HG03095 (cell line): ENCODE data around the gene USP30.

ENCODE experiments used
- ATAC-seq: cut with Tn5 transposase; IDR thresholded peaks from one replicate; pipeline ENCODE4 v1.9.1; 2021; ENCODE audit warnings: moderate library complexity; ENCODE audit not compliant: unreplicated experiment

Gene USP30

DNA sequence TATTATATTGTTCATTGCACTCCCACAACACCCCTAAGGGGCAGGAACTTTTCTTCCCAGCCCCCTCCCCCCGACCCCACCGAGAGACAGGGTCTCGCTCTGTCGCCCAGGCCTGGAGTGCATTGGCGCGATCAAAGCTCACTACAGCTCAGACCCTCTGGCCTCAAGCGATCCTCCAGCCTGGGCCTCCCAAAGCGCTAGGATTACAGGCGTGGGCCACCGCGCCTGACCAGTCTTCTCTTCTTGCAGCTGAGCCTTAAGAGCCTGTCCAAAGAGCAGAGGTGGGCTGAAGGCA lies 44.7 kb downstream of the USP30 start:
- no peak for ATAC-seq

DNA sequence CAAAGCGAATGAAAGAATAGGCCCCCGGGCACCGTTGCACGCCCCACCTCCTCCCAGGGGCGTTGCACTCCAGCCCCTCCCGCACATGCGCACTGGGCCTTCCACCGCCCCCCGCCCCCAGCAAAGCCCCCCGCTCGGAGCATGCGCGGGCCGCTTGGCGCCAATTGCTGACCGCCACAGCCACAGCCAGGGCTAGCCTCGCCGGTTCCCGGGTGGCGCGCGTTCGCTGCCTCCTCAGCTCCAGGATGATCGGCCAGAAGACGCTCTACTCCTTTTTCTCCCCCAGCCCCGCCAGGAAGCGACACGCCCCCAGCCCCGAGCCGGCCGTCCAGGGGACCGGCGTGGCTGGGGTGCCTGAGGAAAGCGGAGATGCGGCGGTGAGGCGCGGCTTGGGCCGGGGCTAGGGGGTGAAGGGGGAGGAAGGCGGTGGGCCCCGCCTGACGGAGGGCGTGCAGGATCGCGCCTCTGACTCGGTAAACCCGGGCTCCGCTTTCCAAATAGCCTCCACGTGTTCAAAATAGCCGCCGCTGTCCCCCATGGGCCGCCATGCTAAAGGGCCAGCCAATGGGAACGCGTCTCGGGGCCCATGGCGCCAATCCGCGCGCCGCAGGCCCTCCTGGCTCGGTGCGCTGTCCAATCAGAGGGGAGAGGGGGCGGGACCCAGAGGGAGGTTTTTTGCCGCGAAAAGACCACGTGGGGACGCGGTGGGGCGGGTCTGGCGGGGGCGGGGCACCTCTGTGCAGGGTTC lies 45.2 kb downstream of the USP30 start, which contains the start of gene UNG:
UNG (plus strand) TSS at position 163 of the 748 bp plus-strand sequence; CDS start at position 246, 83 bp downstream.
- peak; percentile 85 for ATAC-seq

DNA sequence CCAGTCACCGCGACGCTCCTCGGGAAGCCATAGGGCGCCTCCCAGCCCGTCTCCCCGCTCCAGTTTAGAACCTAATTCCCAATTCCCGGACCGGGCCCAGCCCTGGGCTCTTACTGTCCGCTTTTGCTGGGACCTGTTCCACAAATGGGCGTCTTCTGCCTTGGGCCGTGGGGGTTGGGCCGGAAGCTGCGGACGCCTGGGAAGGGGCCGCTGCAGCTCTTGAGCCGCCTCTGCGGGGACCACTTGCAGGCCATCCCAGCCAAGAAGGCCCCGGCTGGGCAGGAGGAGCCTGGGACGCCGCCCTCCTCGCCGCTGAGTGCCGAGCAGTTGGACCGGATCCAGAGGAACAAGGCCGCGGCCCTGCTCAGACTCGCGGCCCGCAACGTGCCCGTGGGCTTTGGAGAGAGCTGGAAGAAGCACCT lies 45.8 kb downstream of the USP30 start:
- peak; percentile 21 for ATAC-seq

DNA sequence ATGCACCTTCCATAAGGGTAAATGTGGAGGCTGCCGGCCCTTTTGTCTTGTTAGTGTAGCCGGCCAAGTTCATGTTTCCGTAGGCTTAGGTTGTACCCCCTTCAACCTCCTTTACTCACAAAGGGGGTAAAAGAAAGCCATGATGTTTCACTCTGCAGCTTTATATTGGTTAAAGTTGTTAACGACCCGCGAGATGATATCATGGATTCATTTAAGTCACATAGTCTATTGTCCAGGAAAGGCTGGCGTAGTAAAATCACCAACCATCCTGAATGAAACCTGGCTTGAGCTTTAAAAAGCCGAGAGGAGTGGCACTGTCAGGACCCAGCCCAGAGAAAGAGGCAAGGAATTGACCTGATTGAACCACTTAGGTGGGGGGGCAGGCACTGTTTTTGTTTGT lies 46.3 kb downstream of the USP30 start:
- ATAC-seq = no peak

DNA sequence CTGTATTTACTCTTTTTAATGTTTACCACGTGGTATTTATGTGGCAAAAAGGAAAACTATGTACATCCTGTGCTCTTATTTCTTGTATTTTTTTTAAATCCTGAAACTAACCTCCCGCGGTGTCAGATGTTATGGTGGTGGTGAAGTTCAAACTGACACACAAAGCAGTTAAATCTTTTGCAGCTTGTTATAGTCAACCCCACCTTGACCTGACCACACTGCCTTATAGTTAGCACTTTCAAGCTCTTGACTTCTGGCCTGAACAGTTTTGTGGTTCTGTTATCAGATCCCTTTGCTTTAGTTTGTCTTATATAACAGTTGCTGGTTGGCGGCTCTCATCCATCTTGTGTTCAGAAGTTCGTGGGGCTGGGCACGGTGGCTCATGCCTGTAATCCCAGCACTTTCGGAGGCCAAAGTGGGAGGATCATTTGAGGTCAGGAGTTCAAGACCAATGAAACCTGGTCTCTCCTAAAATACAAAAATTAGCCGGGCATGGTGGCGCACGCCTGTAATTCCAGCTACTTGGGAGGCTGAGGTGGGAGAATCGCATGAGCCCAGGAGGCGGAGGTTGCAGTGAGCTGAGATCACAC lies 47.1 kb downstream of the USP30 start:
- ATAC-seq = no peak

DNA sequence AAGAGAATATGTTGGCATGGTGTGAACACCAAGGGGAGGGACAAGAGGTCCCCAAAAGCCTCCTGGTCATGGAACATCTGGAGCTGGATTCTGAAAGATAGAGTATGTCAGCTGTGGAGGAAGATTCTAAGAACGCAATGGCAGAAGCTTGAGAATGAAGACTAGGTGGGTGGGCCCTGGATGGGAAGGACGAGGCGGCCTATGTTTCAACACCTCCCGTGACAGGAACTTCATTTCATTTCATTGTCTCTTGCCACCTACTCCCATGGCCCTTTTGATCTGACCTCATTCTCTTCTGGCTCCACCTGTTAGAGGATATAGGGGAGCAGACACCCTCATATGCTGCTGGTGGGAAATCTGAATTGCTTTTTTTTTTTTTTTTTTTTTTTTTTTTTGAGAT lies 48.4 kb downstream of the USP30 start:
- no peak for ATAC-seq

DNA sequence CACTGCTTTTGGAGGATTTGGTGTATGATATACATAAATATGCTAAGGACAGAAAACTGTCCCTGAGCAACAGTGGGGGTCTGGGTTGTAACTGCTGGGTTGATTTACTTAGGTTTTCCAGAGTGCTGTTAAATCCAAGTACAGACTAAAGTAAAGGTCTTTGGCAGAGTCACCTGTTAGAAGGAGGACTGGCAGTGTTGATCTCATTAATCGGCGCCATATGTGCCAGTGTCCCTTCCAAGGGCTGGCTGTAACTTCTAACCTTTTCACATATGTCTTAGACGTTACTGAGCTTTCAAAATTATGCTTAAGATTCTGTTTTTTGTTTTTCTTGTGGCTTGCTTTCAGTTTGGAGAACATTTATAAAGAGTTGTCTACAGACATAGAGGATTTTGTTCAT lies 50.1 kb downstream of the USP30 start:
- ATAC-seq = no peak

DNA sequence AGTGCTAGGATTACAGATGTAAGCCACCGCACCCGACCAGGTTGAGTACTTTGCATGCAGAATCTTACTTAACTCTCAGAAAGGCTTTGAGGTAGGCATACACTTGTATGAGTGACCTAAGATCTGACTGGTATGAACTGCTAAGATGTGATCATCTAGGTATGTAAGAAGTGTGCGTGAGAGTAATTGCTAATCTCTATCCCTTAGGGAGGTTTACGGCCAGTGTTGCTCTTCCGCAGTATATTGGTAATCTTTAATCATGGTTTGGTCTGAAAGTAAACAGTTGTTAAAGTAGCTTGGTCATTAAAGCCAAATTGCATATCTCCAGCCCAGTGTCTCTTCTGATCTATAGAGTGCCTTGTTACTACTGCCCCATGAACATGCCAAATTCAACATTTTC lies 52.8 kb downstream of the USP30 start:
- ATAC-seq = no peak

DNA sequence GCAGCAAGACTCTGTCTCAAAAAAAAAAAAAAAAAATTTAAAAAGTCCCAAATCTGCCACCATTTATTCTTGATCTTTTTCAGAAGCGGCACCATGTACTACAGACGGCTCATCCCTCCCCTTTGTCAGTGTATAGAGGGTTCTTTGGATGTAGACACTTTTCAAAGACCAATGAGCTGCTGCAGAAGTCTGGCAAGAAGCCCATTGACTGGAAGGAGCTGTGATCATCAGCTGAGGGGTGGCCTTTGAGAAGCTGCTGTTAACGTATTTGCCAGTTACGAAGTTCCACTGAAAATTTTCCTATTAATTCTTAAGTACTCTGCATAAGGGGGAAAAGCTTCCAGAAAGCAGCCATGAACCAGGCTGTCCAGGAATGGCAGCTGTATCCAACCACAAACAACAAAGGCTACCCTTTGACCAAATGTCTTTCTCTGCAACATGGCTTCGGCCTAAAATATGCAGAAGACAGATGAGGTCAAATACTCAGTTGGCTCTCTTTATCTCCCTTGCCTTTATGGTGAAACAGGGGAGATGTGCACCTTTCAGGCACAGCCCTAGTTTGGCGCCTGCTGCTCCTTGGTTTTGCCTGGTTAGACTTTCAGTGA lies 57.5 kb downstream of the USP30 start:
- no peak for ATAC-seq

DNA sequence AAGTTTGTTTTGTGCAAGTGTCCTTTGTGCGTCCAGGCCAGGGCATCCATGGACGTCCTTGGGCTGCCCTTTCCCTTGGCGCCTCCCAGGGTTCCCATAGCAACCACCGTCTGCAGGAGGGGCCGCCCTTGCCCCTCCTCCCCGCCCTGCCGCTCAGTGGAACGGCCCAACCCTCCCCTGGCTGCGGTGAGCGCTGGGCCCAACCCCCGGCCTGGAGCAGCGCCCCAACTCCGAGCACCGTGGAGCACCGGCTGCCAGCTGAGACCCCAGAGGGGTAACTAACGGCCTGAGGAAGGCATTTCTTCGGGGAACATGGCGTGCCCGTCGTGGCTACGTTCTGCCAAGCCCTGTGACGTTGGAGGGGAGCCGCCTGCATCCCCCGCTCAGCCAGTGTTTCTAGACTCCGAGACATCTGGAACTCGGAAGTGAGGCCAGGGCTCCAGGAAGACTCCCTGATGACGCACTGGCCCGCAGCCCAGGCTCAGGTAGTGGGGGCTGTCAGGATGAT lies 58.7 kb downstream of the USP30 start:
- ATAC-seq = peak; percentile 47

DNA sequence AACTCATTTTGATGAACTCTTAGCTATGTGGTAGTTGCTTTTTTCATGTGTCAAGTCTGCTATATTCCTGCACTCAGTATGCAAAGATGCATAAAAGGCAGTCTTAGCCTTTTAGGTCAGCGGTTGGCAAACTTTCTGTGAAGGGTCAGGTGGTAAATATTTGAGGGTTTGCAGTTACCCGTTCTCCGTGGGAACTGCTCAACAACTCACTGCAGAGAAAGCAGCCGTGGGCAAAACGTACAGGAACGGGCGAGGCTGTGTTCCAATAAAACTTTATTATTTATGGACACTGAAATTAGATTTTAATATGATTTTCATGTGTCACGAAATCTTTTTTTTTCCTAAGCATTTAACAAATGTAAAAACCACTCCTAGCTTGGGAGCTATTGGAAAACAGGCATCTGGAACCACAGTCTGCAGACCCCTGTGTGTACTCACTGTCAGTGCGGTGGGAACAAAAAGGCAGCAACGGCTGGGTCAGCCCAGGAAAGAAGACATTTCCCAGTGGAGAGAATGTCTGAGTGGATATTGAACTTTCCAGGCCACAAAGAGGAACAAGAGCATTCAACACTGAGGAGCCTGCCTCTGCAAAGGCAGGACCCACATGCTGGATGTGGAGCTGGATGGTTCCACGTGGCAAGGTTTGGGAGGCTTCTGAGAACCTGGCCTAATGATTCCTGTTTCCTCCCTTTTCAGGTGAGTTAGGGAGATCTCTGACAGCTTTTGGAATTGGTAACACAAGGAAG lies 60.5 kb downstream of the USP30 start:
- no peak for ATAC-seq

DNA sequence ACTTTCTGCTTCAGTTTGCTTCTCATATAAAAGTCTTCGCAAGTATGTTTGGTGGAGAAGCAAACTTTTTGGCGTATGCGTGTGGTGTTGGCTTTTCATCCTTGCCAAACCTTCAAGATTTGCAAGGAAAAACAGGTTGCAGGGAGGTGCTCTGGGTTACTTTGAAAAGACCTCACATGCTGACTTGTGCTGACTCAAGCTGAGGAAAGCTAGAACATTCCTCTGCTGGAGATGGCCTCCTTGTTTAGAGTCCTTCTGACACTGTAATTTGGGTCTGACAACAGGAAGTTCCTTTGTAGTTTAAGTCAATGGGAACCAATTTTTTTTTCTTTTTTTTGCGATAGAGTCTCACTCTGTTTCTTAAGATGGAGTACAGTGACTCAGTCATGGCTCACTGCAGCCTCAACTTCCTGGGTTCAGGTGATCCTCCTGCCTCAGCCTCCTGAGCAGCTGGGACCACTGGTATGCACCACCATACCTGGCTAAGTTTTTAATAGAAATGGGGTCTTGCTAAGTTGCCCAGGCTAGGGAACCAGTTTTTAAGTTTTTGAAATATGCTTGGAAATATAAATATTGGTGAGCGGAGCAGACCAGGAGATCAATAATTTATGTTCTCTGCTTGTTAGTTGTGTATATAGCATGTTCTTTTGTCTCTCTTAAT lies 61.4 kb downstream of the USP30 start:
- ATAC-seq = no peak

DNA sequence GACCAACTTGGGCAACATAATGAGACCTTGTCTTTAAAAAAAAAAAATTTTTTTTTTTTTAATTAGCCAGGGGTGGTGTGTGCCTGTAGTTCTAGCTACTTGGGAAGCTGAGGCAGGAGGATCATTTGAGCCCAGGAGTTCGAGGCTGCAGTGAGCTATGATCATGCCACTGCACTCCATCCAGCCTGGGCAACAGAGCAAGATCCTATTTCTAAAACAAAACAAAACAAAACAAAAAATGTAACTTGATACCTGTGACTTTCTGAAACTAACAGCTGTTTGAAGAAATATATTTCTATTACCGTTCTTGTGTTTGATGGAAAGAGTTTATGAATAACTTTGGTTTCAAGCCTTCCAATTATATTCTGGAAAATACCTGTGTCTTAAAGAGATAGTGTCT lies 62.3 kb downstream of the USP30 start:
- ATAC-seq = no peak

DNA sequence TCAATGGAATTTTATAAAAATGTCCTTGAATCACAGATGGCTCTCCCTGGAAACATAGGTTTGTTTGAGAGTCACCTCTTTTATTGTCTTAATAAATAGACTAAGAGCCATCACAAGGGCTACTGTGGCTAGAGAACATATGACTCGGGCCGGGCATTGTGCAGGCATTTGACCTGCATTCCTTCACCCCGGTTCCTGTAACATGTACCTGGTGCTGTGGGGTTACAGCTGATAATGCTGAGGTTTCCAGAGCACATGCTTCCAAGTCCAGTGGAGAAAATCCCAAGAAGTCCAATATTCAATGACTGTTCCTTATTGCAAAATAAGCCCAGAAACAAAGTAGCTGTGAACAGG lies 63.0 kb downstream of the USP30 start:
- no peak for ATAC-seq

DNA sequence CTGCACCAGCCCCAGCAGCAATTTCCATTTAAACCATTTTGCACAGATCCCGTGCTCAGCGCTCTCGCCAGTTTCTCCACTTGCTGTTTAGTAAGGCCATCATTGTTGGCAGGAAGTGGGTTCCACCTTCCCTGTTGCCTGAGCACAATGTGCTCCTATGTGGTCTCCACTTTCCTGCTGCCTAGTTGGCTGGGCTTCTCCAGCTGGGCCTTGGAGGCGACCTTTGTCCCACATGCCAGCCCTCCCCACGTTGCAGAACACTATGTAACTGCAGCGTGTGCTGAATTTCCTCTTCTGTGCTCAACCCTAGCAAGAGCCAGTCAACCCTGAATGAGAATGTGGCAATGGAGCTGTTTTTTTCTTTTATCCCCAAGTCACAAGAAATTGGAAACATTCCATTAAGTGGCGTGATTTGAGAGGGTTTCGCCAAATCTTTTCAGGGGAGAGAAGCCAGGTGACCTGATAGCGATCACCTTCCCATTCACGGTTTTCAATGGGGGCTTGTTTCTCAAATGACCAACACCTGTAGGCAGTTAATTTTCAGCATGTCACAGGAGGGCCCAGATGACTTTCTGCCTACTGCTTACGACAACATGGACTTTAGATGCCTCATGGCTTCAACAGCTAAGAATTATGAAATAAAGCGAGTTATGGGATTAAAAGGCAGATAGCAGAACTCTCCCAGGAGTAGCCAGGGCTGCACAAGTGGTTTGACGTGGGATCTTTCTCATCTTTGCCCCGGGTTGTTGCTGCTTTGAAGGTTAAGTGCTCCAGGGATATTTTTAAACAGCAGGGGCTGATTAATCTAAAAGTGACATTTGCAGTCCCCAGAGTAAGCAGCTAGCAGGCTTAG lies 63.6 kb downstream of the USP30 start, which contains the start of gene ACACB:
ACACB (plus strand) TSS at position 830 of the 853 bp plus-strand sequence. CDS start 22,819 bp downstream, outside the sequence.
- ATAC-seq = no peak

DNA sequence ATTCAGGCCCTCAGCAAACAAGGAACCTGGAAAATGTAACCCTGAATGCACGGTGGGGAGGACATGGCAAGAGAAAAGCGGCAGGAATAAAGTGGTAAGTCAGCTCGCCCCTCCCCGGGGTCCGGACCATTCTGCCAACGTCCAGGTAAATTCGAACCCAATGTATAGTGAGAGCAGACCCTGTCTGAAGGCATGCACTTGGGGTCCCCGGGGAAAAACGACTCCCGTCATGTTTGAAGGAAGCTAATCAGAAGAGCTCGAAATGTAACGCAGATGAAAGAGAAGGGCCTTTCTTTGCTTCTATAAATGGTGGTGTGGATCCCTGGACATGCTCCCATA lies 64.2 kb downstream of the USP30 start:
- ATAC-seq = no peak

DNA sequence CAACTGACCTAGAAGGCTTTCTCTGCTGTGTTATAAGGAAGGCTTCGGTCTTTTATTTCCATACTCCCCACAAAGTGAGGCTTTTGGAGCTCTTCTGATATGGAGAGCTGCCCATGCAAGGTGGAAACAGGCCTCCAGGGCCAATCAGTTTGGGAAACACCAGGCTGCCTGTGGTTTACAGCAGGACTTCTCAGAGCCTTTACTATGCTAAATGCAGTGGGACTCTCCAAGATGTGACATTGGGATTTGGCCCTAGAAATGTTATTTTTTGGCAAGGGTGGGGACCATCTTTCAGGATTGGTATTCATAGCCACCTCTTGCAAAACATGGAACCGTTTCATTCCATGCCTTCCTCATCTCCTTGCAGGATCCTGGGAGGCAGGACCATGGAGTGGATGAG lies 67.7 kb downstream of the USP30 start:
- ATAC-seq = no peak

DNA sequence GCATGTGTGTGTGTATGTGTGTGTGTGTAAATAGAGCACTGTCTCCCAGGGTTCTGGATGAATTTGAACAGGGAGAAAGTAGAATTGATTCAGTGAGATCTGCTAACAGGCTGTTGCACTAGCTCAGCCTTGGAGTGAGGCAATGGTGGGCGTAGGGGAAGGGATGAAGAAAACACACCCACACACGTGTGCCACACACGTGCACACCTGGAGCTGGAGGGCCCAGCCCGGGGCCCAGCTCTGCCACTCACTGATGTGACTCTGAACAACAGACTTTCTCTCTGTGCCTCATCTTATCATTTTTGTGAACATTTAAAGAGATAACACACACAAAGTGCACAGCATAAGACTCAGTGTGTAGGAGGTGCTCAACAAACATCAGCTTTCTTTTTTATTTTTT lies 68.2 kb downstream of the USP30 start:
- ATAC-seq = no peak

DNA sequence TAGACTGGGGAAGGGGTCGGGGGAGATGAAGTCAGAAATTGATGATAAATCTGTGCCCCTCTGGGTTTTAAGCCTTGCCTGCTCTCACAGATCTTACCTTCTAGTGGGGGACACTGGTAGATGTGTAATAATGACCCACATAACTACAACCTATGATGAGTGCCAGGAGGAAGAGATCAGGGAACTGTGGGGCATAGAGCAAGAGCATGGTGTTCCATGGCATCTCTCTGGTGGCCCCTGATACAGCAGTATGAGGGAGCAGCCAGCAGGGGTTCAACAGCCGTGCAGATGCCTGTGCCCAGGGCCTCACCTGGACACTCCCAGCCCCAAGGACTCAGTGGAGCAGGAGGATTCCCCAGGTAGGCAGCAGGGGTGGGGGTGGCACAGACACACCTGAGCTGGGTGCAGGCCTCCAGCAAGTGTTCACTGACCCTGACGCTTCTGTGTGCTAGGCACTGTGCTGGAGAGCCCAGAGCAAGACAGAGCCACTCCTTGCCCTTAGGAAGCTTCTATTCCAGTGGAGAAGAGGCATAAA lies 69.0 kb downstream of the USP30 start:
- no peak for ATAC-seq
